HepG2 (cell line): ENCODE results near the gene NSMCE1. TPM values are rescaled to one million over a fixed set of nuclear protein-coding genes. Genes with fewer than 3 reads are reported as not detected.

Experiments used
- AHDC1 ChIP-seq: sonication (generic); formaldehyde crosslinking; IDR thresholded peaks from 2 replicates; pipeline ENCODE4 v1.5.1; 2020; ENCODE audit warnings: mild to moderate bottlenecking, missing genetic modification reagents, borderline replicate concordance
- NCOA5 ChIP-seq: sonication (generic); formaldehyde crosslinking; IDR thresholded peaks from 2 replicates; pipeline ENCODE4 v1.4.0; 2020; ENCODE audit warnings: missing genetic modification reagents
- NFYC ChIP-seq: IDR thresholded peaks from 2 replicates; pipeline ENCODE4 v1.6.1; 2016; ENCODE audit warnings: missing genetic modification reagents, missing compliant biosample characterization
- NRL ChIP-seq: sonication (generic); formaldehyde crosslinking; IDR thresholded peaks from 2 replicates; pipeline ENCODE4 v1.5.0; 2020; ENCODE audit warnings: missing genetic modification reagents, mild to moderate bottlenecking, moderate library complexity, borderline replicate concordance
- PRDM4 ChIP-seq: sonication (generic); formaldehyde crosslinking; IDR thresholded peaks from 2 replicates; pipeline ENCODE4 v1.9.0; 2021; ENCODE audit warnings: missing genetic modification reagents, borderline replicate concordance
- SMC3 ChIP-seq: IDR thresholded peaks from 2 replicates; pipeline ENCODE4 v1.6.1; 2011; ENCODE audit warnings: low read length, improper control_type of control experiment
- SRSF1 ChIP-seq: fragments of 200-400 bp; formaldehyde crosslinking; optimal IDR thresholded peaks from 2 replicates; pipeline ENCODE3; 2017; ENCODE audit warnings: mild to moderate bottlenecking, low read depth, low read length, moderate library complexity
- ZBTB14 ChIP-seq: sonication (generic); formaldehyde crosslinking; IDR thresholded peaks from 2 replicates; pipeline ENCODE4 v1.4.0; 2020; ENCODE audit warnings: missing genetic modification reagents
- ZNF230 ChIP-seq: sonication (generic); formaldehyde crosslinking; IDR thresholded peaks from 2 replicates; pipeline ENCODE4 v1.4.0; 2020; ENCODE audit warnings: mild to moderate bottlenecking, missing genetic modification reagents
- ZNF3 ChIP-seq: IDR thresholded peaks from 2 replicates; pipeline ENCODE4 v1.7.0; 2017; ENCODE audit warnings: inconsistent platforms
- ZNF318 ChIP-seq: sonication (generic); formaldehyde crosslinking; IDR thresholded peaks from 2 replicates; pipeline ENCODE4 v1.4.0; 2020; ENCODE audit warnings: mild to moderate bottlenecking, missing genetic modification reagents
- ZNF546 ChIP-seq: sonication (generic); formaldehyde crosslinking; conservative IDR thresholded peaks from 2 replicates; pipeline ENCODE4 v1.8.1; 2023; ENCODE audit warnings: mild to moderate bottlenecking, missing genetic modification reagents
- ZNF768 ChIP-seq: sonication (generic); formaldehyde crosslinking; IDR thresholded peaks from 2 replicates; pipeline ENCODE4 v1.4.0; 2020; ENCODE audit warnings: missing genetic modification reagents
- polyA plus RNA-seq, 8 experiments: library from polyadenylated mRNA; depleted of rRNA in 3 of 8; stranded (reverse) in 7 of 8; unstranded in 1 of 8; fragments of >200 nt; fragmentation: Illumina TruSeq in 4 of 8; extraction: Trizol in 4 of 8; gene quantifications; 2 replicates each; pipeline versions ENCODE4 v1.2.1 to v1.2.3, GENCODE V29; 2011 to 2016; ENCODE audit warnings: low read depth in 4 of 8, missing spikeins in 1 of 8, mixed read lengths in 1 of 8; ENCODE audit not compliant: insufficient read depth in 1 of 8
- total RNA-seq, 5 experiments: library from RNA; depleted of rRNA; stranded (reverse); fragments of >200 nt; fragmentation: Illumina TruSeq; extraction: Trizol; gene quantifications; 2 replicates each; pipeline ENCODE4 v1.2.3, GENCODE V29; 2016; ENCODE audit warnings: low read depth in 1 of 5

The NSMCE1 gene
- total and polyA plus RNA-seq, 2 of the 13 experiments (the other 11 are each of a cell fraction or from before 2014, with no cell fraction given) = 42.7 to 52.9 TPM

- TF ChIP-seq AHDC1 (CRISPR knock-in tag) (peak; percentile 74), NCOA5 (no peak), ZNF3 (CRISPR knock-in tag) (peak; percentile 51; the same call in 1 of the 2 replicates), ZNF546 (CRISPR knock-in tag) (no peak), PRDM4 (CRISPR knock-in tag) (no peak), ZNF318 (no peak), ZBTB14 (CRISPR knock-in tag) (no peak), NFYC (peak; percentile 18; the same call in 1 of the 2 replicates), SRSF1 (no peak), NRL (CRISPR knock-in tag) (no peak), ZNF230 (no peak), ZNF768 (CRISPR knock-in tag) (no peak), SMC3 (peak; percentile 8; the same call in 1 of the 2 replicates)
Measured at GRCh38 chr16:27264151-27264550, 4.4 kb downstream of the NSMCE1 start (continued).
